GM21825 (cell line): ENCODE data around the gene LCNL1.

Experiments
- ATAC-seq: cut with Tn5 transposase; IDR thresholded peaks from one replicate; pipeline ENCODE4 v1.9.1; 2021; ENCODE audit warnings: mild to moderate bottlenecking, moderate library complexity; ENCODE audit not compliant: unreplicated experiment

Gene LCNL1

GRCh38 chr9:136958473-136958872 is 24.3 kb upstream of the LCNL1 start:
- no peak for ATAC-seq

DNA sequence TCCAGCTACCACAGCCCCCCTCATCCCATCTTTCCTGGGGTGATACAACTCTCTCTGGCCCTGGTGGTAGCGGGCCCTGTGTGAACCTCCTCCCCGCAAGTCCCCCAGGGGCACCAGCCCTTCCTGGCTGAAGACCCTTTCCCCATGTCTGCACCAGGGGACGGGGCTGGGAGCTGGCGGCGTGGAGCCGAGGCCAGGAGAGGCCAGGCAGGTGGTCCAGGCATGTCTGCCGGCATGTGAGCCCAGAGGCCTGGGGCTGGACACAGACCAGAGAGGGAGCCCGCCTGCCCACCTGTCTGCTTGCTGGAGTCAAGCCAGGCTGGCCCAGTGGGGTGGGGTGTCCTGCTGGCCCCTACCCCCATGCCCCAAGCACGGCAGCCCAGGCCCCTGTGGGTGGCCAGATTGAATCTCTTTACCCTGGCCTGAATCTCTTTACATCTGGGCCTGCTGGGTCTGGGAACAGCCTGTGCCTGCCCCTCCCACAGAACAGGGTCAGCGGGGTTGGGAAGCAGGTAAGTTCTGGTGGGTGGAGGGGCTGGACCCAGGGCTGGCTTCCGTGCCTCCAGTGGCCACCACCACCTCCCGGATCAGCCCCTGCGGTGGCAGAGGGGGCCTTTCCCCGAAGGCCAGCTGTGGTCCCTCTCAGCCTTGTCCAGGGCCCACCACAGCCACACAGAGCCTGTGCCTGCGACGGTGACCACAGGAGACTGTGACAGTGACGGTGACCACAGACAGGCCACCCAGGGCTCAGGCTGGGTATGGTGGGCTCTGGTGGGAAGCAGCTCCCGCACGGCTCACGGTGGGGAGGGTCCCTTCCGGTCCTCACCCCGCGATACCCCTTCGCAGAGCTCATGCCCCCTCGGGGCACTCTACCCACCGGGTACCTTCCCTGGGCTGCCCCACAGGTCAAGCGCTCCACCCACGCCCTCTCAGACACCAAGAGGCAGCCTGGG is 23.6 kb upstream of the LCNL1 start:
- no peak for ATAC-seq

DNA sequence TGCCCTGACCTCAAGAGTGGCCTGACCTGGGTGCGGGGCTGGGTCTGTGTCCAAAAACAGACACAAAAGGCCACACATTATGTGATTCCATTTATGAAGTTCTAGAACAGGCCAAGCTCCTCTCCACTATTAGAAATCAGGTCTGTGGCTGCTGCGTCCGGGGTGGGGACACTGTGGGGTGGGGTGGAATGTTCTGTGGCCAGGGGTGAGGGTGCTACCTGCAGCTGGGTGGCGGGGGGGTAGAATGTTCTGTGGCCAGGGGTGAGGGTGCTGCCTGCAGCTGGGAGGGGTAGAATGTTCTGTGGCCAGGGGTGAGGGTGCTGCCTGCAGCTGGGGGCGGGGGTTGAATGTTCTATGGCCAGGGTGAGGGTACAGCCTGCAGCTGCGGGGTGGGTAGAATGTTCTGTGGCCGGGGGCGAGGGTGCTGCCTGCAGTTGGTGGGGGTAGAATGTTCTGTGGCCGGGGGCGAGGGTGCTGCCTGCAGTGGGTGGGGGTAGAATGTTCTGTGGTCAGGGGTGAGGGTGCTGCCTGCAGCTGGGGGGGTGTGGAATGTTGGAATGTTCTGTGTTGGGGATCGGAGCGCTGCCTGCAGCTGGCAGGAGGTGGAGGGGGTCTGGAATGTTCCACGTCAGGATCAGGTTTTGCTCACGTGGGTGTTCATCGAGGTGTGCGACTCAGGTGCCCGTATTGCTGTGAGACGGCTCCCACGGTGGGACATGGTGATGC is 22.4 kb upstream of the LCNL1 start:
- no peak for ATAC-seq

DNA sequence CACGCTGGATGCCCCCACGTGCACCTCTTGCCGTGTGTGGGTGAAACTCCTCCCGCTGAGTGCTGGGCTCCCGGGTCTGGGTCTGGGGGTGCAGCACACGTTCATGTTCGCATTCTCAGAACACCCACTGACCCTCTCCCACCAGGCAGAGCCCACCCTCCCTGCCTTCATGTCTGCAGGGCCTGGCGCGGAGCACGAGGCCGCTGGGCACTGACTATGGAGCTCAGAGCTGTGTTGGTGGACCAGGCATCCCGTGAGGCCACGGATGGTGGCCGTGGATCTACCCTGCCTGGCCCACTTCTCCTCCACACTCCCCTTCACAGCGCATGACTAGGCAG is 21.9 kb upstream of the LCNL1 start:
- ATAC-seq: no peak

- ATAC-seq: no peak
Measured at GRCh38 chr9:136961279-136962065, 21.3 kb upstream of the LCNL1 start.

GRCh38 chr9:136962163-136962562 is 20.6 kb upstream of the LCNL1 start:
- no peak for ATAC-seq

DNA sequence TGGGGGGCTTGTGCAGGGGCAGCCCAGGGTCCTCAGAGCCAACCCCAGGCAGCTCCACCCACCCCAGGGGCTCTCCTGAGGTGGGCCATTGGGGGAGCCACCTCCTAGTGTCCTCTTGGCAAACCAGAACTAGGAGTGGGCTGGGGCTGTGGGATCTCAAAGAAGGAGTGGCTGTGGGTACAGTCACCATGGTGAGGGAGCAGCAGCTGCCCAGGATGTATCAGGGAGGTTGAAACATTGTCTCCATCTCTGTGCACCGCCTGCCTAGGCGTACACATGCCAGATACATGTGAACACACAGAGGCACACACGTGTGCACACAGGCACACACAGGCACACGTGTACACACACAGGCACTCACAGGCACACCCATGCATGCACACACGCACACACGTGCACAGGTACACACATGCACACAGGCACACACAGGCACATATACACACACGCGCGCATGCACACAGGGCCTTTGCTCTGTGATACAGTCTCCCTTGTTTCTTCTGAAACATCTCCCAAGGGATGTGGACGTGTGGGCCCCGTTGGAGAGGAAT is 20.0 kb upstream of the LCNL1 start:
- no peak for ATAC-seq

GRCh38 chr9:136963341-136963740 is 19.5 kb upstream of the LCNL1 start:
- ATAC-seq: no peak

GRCh38 chr9:136963751-136964150 is 19.0 kb upstream of the LCNL1 start:
- no peak for ATAC-seq

DNA sequence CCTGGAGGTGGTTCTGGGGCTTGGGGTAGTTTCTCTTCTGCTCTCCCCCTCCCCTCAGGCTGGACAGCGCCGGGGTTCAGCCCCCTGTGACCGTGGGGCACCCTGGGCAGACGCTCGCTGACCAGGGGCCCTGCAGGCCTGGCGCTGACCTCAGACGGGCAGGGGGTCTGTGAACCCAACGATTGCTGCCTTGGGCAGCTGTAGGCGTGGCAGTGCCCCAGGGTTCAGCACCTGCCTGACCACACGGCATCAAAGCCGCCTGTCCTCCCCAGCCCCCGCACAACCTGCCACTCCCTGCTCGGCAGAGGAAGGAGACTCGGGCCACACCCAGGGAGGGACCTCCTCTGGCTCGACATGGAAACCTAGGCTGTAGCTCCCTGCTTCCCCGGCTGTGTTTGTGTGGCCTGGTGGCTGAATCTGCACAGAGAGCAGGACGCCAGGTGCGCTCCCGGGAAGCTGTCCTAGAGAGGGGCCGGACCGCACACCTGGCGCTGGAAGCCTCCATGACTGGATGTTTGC is 18.6 kb upstream of the LCNL1 start:
- no peak for ATAC-seq

GRCh38 chr9:136964833-136965422 is 17.9 kb upstream of the LCNL1 start:
- no peak for ATAC-seq

GRCh38 chr9:136965771-136966484 is 16.9 kb upstream of the LCNL1 start:
- ATAC-seq: no peak

GRCh38 chr9:136968333-136969127 is 14.3 kb upstream of the LCNL1 start:
- ATAC-seq: no peak

DNA sequence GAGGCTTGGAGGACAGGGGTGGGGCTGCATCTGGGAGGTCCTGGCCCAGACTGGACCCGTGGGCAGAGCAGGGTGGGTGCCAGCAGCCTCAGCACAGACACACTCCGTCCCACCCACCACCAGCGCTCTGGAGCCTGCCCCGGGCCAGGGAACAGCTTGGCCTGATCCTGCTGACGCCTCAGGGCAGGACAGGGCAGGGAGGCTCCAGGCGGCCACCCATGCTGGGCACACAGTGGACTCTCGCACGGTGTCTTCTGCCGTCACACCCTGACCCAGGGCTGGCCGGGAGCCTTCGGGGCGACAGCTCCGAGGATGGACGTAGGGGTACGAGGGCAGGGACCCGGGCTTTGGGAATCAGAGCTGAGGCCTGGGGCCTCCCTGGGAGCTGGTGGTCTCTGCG is 13.6 kb upstream of the LCNL1 start:
- no peak for ATAC-seq

GRCh38 chr9:136969774-136970173 is 13.0 kb upstream of the LCNL1 start:
- ATAC-seq: no peak

DNA sequence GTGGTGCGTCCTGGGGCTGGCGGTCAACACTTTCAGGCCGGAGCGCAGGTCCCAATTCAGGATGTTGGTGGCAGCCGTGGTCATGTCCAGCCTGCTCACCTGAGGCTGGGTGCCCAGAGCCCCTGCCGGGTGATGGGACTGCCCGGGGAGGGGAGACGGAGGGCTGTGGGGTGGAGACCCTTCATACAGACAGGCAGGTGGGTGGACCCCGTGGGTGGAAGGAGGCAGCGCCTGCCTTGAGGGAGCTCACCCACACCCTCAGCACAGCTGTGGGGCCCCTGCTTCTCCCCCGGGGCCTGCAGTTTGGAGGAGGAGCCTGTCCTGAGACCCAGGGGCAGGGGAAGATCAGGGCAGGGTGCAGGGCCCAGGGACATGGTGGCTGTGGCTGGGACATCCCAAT is 12.4 kb upstream of the LCNL1 start:
- no peak for ATAC-seq

- ATAC-seq: no peak
Measured at GRCh38 chr9:136971746-136972145, 11.0 kb upstream of the LCNL1 start.

GRCh38 chr9:136972335-136972734 is 10.5 kb upstream of the LCNL1 start:
- no peak for ATAC-seq

DNA sequence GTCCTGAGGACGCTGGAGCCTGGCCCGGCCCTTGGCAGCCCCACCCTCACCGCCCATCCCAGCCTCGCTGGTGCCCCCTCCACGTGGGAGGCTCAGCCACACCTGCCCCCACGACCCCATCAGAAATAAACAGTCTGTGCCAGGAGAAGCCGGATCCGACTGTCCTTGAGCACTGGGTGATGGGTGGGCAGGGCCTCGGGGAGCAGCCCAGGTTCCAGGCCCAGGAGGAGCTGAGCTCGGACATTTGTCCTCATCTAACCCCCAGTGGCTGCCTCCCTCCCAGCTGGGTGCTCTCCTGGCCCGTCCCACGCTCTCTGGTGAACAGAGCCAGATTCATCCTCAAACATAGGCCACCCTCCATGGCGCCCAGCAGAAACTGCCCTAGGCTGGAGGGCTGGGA is 10.1 kb upstream of the LCNL1 start:
- no peak for ATAC-seq
